GM18520 (cell line): ENCODE results near the gene DNTT.

Experiments used
- ATAC-seq: cut with Tn5 transposase; IDR thresholded peaks from one replicate; pipeline ENCODE4 v1.9.1; 2021; ENCODE audit not compliant: unreplicated experiment

Gene DNTT

GRCh38 chr10:96374985-96375830 lies 71.0 kb downstream of the DNTT start:
- peak; percentile 57 for ATAC-seq

- no peak for ATAC-seq
These were observed 72.2 kb downstream of the DNTT start for GRCh38 chr10:96376483-96376882.

- ATAC-seq, result no peak
These were observed 73.6 kb downstream of the DNTT start for GRCh38 chr10:96377816-96378294.

GRCh38 chr10:96378741-96379140 lies 74.5 kb downstream of the DNTT start:
- ATAC-seq, result no peak

- ATAC-seq, result no peak
These were observed 75.5 kb downstream of the DNTT start for GRCh38 chr10:96379758-96380157.

- ATAC-seq, result no peak
These were observed 76.6 kb downstream of the DNTT start for GRCh38 chr10:96380821-96381220.

GRCh38 chr10:96384506-96384905 lies 80.3 kb downstream of the DNTT start:
- ATAC-seq, result no peak

GRCh38 chr10:96387161-96387560 lies 82.9 kb downstream of the DNTT start:
- no peak for ATAC-seq

GRCh38 chr10:96387601-96388000 lies 83.4 kb downstream of the DNTT start:
- ATAC-seq, result no peak
